ENCODE measurements around the gene VTI1A. TPM values are rescaled to one million over a fixed set of nuclear protein-coding genes. Genes with fewer than 3 reads are reported as not detected.

The VTI1A gene
- total and polyA plus RNA-seq, 9 of the 15 experiments (the other 6 are each of a cell fraction or from before 2014, with no cell fraction given) = 9.3 to 21.4 (median 16.0) TPM

- Histone ChIP-seq H3K4me2 (ENCODE audit: insufficient read depth, low read length) (no peak overlapping the region), H3K79me2 (ENCODE audit: control insufficient read depth, insufficient read depth, low read length) (no peaks in the 10 kb centered on the region), H2AFZ (ENCODE audit: low read depth, low read length) (no peak overlapping the region), H3K9me1 (ENCODE audit: control insufficient read depth, insufficient read depth, low read length) (no peaks in the 10 kb centered on the region), H3K4me3 (no peak overlapping the region), H3K36me3 (ENCODE audit: control insufficient read depth, insufficient read depth, low read length) (no peaks in the 10 kb centered on the region), H3K9ac (ENCODE audit: insufficient read depth in 1 of 2, low read depth in 2 of 2, low read length in 2 of 2) (no peak overlapping the region), H4K20me1 (replicated peaks; ENCODE audit: control insufficient read depth, insufficient read depth, low read length) (no peaks in the 10 kb centered on the region), H3K27me3 (ENCODE audit: control insufficient read depth in 2 of 2, insufficient read depth in 2 of 2, low read length in 2 of 2) (no peaks in the 10 kb centered on the region), H3K27ac (ENCODE audit: extremely low read depth, low read depth, low read length) (no peak overlapping the region), H3K9me3 (replicated peaks; ENCODE audit: control insufficient read depth, insufficient read depth, low read depth, low read length) (no peaks in the 10 kb centered on the region), H3K4me1 (replicated peaks in 1 of 2; ENCODE audit: control insufficient read depth in 2 of 2, insufficient read depth in 2 of 2, low read length in 2 of 2) (no peaks in the 10 kb centered on the region)
- ChIA-PET CTCF (ENCODE audit: low intra/inter-chr PET ratio) (no interaction called here), POLR2A (no interaction called here)
- intact Hi-C loops (cut with micrococcal nuclease) = no loop called here
- 81% methylated on average over 3 of the region's 6 CpGs for WGBS (ENCODE audit: insufficient coverage, low coverage, missing lambda C conversion rate)
- in situ Hi-C loops (cut with MboI) = no loop called here
- no peak for FAIRE-seq
- TF ChIP-seq ZNF165 (CRISPR knock-in tag; IDR thresholded peaks at IDR 0.05; ENCODE audit: borderline replicate concordance) = no peak
- no peak for TF ChIP-seq NR0B1 (IDR thresholded peaks at IDR 0.05; ENCODE audit: partially characterized antibody)
- TF ChIP-seq MCM5 (IDR thresholded peaks at IDR 0.05; ENCODE audit: low read depth) = no peak
- TF ChIP-seq SOX6 (IDR thresholded peaks at IDR 0.05) = no peak
- no peak for TF ChIP-seq EGR1 (conservative IDR thresholded peaks at IDR 0.05)
- TF ChIP-seq POLR2G (IDR thresholded peaks at IDR 0.05; ENCODE audit: low read depth, low read length) = no peak
- TF ChIP-seq ZNF174 (CRISPR knock-in tag; IDR thresholded peaks at IDR 0.05) = no peak
- TF ChIP-seq CTCF (IDR thresholded peaks at IDR 0.05 in 2 of 3, conservative IDR thresholded peaks at IDR 0.05 in 1 of 3; ENCODE audit: insufficient read depth in 2 of 3, low read depth in 1 of 3, low read length in 3 of 3) = no peak
- no peak for DNase-seq (ENCODE audit: extremely low read depth in 1 of 4, low spot score in 3 of 4)
- ATAC-seq = no peak
- no TSS peak for BruUV-seq (replicated peaks)
These were observed 137.3 kb downstream of the VTI1A start for GRCh38 chr10:112584276-112584675.

All from K562 (cell line).